ENCODE data around the gene MAGEB3. TPM values are rescaled to one million over a fixed set of nuclear protein-coding genes. Genes with fewer than 3 reads are reported as not detected.
"Not testable (repeated sequence)": the region's sequence is repeated elsewhere in the genome, so short reads cannot be mapped to it uniquely, and the experiment has no call there.

The MAGEB3 gene, protein sequence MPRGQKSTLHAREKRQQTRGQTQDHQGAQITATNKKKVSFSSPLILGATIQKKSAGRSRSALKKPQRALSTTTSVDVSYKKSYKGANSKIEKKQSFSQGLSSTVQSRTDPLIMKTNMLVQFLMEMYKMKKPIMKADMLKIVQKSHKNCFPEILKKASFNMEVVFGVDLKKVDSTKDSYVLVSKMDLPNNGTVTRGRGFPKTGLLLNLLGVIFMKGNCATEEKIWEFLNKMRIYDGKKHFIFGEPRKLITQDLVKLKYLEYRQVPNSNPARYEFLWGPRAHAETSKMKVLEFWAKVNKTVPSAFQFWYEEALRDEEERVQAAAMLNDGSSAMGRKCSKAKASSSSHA
- total RNA-seq (ENCODE audit: unreplicated experiment) = not detected
- long read RNA-seq = 0 reads

DNA sequence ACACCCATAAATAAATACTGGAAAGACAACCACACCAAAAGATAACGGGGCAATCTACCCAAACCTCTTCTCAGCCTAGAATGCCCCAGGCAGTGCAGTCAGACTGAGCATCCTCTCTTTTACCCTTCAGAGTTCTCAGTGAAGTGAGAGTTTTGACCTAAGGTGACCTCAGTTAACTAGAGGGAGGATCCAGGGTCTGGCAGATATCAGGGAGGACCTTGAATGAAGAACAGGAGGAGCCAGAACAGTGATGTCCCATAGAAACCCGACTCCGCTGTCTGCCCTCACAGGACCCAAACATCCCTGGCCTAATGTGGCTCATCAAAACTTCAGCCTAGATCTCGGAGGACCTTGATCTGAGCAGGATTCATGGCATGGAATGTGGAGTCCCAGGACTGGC lies at the start of gene MAGEB3:
Gene MAGEB3 (plus strand): TSS at position 263 of the 400 bp plus-strand sequence. CDS start 5,268 bp downstream, outside the sequence.
- Mint-ChIP-seq H3K27ac (ENCODE audit: unreplicated experiment) (no peak within 1 kb of the TSS), H3K9me3 (ENCODE audit: unreplicated experiment) (no peaks in the 10 kb centered on the region), H3K27me3 (ENCODE audit: unreplicated experiment) (peaks cover 3% of the 10 kb centered on the region), H3K4me3 (ENCODE audit: unreplicated experiment) (no peak within 1 kb of the TSS), H3K36me3 (ENCODE audit: unreplicated experiment) (no peaks in the 10 kb centered on the region), H3K4me1 (ENCODE audit: low read depth, unreplicated experiment) (no peaks in the 10 kb centered on the region)
- DNase-seq = no peak
- TF ChIP-seq, protein P1, sequence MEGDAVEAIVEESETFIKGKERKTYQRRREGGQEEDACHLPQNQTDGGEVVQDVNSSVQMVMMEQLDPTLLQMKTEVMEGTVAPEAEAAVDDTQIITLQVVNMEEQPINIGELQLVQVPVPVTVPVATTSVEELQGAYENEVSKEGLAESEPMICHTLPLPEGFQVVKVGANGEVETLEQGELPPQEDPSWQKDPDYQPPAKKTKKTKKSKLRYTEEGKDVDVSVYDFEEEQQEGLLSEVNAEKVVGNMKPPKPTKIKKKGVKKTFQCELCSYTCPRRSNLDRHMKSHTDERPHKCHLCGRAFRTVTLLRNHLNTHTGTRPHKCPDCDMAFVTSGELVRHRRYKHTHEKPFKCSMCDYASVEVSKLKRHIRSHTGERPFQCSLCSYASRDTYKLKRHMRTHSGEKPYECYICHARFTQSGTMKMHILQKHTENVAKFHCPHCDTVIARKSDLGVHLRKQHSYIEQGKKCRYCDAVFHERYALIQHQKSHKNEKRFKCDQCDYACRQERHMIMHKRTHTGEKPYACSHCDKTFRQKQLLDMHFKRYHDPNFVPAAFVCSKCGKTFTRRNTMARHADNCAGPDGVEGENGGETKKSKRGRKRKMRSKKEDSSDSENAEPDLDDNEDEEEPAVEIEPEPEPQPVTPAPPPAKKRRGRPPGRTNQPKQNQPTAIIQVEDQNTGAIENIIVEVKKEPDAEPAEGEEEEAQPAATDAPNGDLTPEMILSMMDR (IDR thresholded peaks at IDR 0.05; ENCODE audit: partially characterized antibody, unreplicated experiment) = no peak

DNA sequence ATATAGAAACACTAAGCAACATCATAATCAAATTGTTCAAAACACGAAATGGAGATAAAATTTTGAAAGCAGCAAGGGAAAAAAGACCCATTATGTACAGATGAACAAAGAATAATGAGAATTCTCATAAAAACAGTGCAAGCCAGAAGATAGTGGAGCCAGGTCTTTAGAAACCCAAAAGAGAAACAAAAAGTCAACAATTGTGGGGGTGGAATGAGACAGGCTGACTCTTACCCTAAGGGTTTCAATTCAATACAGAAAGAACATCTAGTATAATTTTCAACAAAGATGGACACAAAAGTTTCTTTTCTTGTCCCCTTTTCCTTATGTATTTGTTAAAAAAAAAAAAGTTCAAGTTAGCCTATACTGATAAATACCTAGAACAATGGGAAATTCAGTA lies 49.1 kb upstream of the MAGEB3 start:
- H3K27me3 Mint-ChIP-seq (ENCODE audit: unreplicated experiment) = no peaks in the 10 kb centered on the region
- no peaks in the 10 kb centered on the region for H3K4me1 Mint-ChIP-seq (ENCODE audit: low read depth, unreplicated experiment)
- TF ChIP-seq, protein P1 (IDR thresholded peaks at IDR 0.05; ENCODE audit: partially characterized antibody, unreplicated experiment) = no peak
- H3K36me3 Mint-ChIP-seq (ENCODE audit: unreplicated experiment) = no peaks in the 10 kb centered on the region
- H3K4me3 Mint-ChIP-seq (ENCODE audit: unreplicated experiment) = no peak overlapping the region
- H3K9me3 Mint-ChIP-seq (ENCODE audit: unreplicated experiment) = peaks cover 1% of the 10 kb centered on the region
- H3K27ac Mint-ChIP-seq (ENCODE audit: unreplicated experiment) = no peak overlapping the region
- no peak for DNase-seq

DNA sequence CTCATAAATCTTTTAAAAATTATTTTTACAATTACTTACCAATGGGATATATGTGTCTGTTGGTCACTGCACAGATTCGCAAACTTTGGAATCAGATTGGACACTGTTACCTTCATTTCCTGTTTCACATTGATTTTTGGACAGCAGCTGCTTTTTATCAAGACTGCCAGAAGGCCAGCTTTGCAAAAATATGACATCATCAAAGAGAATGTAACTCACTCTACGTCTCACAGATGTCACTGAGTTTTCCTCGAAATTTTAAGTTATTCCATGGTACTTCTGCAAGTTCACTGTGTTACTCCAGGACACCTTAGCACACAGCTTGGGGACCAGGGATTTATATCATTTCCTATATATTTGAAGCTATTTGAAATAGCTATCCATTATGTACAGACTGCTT lies 46.9 kb upstream of the MAGEB3 start:
- Mint-ChIP-seq H3K27me3 (ENCODE audit: unreplicated experiment) (no peaks in the 10 kb centered on the region), H3K4me1 (ENCODE audit: low read depth, unreplicated experiment) (no peaks in the 10 kb centered on the region), H3K36me3 (ENCODE audit: unreplicated experiment) (no peaks in the 10 kb centered on the region), H3K27ac (ENCODE audit: unreplicated experiment) (no peak overlapping the region), H3K9me3 (ENCODE audit: unreplicated experiment) (peaks cover 1% of the 10 kb centered on the region), H3K4me3 (ENCODE audit: unreplicated experiment) (no peak overlapping the region)
- TF ChIP-seq, protein P1 (IDR thresholded peaks at IDR 0.05; ENCODE audit: partially characterized antibody, unreplicated experiment) = no peak
- no peak for DNase-seq

DNA sequence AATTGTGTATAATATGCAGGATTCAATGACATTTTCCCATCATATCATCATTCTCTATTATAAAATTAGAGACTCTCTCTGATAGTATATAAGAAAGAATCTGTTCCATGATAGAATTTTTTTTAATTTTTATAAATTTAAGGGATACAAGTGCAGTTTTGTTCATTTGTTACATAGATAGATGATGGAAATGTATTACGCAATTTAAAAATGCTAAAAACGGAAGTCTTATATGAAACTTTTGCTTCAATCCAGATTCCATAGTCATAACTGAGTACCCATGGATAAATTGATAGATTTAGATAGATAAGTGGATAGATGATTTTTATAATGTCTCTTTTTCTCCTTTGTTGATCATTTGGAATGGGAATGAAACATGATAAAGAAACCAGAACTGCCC lies 40.0 kb upstream of the MAGEB3 start:
- Mint-ChIP-seq H3K36me3 (ENCODE audit: unreplicated experiment) (no peaks in the 10 kb centered on the region), H3K4me3 (ENCODE audit: unreplicated experiment) (no peak overlapping the region), H3K9me3 (ENCODE audit: unreplicated experiment) (peaks cover 1% of the 10 kb centered on the region), H3K27me3 (ENCODE audit: unreplicated experiment) (no peaks in the 10 kb centered on the region), H3K27ac (ENCODE audit: unreplicated experiment) (no peak overlapping the region), H3K4me1 (ENCODE audit: low read depth, unreplicated experiment) (peaks cover 4% of the 10 kb centered on the region)
- TF ChIP-seq, protein P1 (IDR thresholded peaks at IDR 0.05; ENCODE audit: partially characterized antibody, unreplicated experiment) = no peak
- no peak for DNase-seq

DNA sequence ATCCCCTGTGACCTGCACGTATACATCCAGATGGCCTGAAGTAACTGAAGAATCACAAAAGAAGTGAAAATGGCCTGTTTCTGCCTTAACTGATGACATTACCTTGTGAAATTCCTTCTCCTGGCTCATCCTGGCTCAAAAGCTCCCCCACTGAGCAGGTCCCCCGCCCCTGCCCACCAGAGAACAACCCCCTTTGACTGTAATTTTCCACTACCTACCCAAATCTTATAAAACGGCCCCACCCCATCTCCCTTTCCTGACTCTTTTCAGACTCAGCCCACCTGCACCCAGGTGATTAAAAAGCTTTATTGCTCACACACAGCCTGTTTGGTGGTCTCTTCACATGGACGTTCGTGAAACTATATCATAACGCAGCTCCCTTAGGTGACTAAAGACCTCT lies 36.5 kb upstream of the MAGEB3 start:
- not testable (repeated sequence) for H3K4me3 Mint-ChIP-seq (ENCODE audit: unreplicated experiment); H3K9me3 Mint-ChIP-seq (ENCODE audit: unreplicated experiment); H3K36me3 Mint-ChIP-seq (ENCODE audit: unreplicated experiment); H3K27me3 Mint-ChIP-seq (ENCODE audit: unreplicated experiment); H3K27ac Mint-ChIP-seq (ENCODE audit: unreplicated experiment); H3K4me1 Mint-ChIP-seq (ENCODE audit: low read depth, unreplicated experiment); DNase-seq
